Measurements from ENCODE around the gene GRHL3.

The GRHL3 gene

GRCh38 chr1:24369801-24370200 lies 50.6 kb downstream of the GRHL3 start:
- Histone ChIP-seq H3K14ac (ENCODE audit: low read length) (no peak overlapping the region), H3K4me2 (ENCODE audit: low read length) (no peak overlapping the region), H3K4me3 (ENCODE audit: low read depth, low read length) (no peak overlapping the region), H3K36me3 (ENCODE audit: control insufficient read depth in 1 of 2, insufficient read depth in 2 of 2, low read length in 2 of 2) (peaks cover 2% of the 10 kb centered on the region in 2 experiments), H3K27me3 (ENCODE audit: insufficient read depth, low read length) (no peaks in the 10 kb centered on the region), H2BK12ac (ENCODE audit: low read length) (no peak overlapping the region), H3K4me1 (ENCODE audit: control insufficient read depth in 1 of 2, insufficient read depth in 2 of 2, low read length in 2 of 2) (no peaks in the 10 kb centered on the region), H3K79me2 (ENCODE audit: control insufficient read depth, insufficient read depth, low read length, poor library complexity) (no peaks in the 10 kb centered on the region), H3K9me3 (ENCODE audit: insufficient read depth, low read depth, low read length) (peaks cover 2% of the 10 kb centered on the region), H3K23ac (ENCODE audit: low read length) (no peak overlapping the region), H2AFZ (ENCODE audit: insufficient read depth, low read length, poor library complexity) (no peak overlapping the region), H4K8ac (ENCODE audit: low read depth, low read length) (no peak overlapping the region), H3K18ac (ENCODE audit: low read length) (no peak overlapping the region), H2BK5ac (ENCODE audit: low read depth, low read length, poor library complexity) (no peak overlapping the region), H4K12ac (ENCODE audit: low read depth, low read length) (no peak overlapping the region), H3K79me1 (ENCODE audit: low read length) (no peaks in the 10 kb centered on the region), H4K91ac (ENCODE audit: low read depth, low read length) (no peak overlapping the region), H3K4ac (ENCODE audit: low read depth, low read length) (no peak overlapping the region), H3K27ac (ENCODE audit: low read depth, low read length) (no peak overlapping the region), H2AK5ac (ENCODE audit: low read length) (no peak overlapping the region), H3K9ac (ENCODE audit: low read length) (no peak overlapping the region), H2BK120ac (ENCODE audit: insufficient read depth, low read length, poor library complexity) (no peak overlapping the region)
- DNase-seq = no peak
- no CpG with 5 or more reads among the region's 4 CpGs for WGBS (ENCODE audit: extremely low coverage, insufficient coverage, insufficient read length)

- no peak overlapping the region for H3K4ac ChIP-seq (ENCODE audit: low read depth, low read length)
- H3K79me2 ChIP-seq (ENCODE audit: control insufficient read depth, insufficient read depth, low read length, poor library complexity) = no peaks in the 10 kb centered on the region
- no peak overlapping the region for H3K27ac ChIP-seq (ENCODE audit: low read depth, low read length)
- H3K9me3 ChIP-seq (ENCODE audit: insufficient read depth, low read depth, low read length) = peaks cover 2% of the 10 kb centered on the region
- no peak for DNase-seq
- no CpG with 5 or more reads among the region's 7 CpGs for WGBS (ENCODE audit: extremely low coverage, insufficient coverage, insufficient read length)
- no peak overlapping the region for H3K18ac ChIP-seq (ENCODE audit: low read length)
- no peak overlapping the region for H2AK5ac ChIP-seq (ENCODE audit: low read length)
- no peaks in the 10 kb centered on the region for H3K36me3 ChIP-seq (ENCODE audit: control insufficient read depth in 1 of 2, insufficient read depth in 2 of 2, low read length in 2 of 2)
- H2BK120ac ChIP-seq (ENCODE audit: insufficient read depth, low read length, poor library complexity) = no peak overlapping the region
- H3K27me3 ChIP-seq (ENCODE audit: insufficient read depth, low read length) = no peaks in the 10 kb centered on the region
- peaks cover 0 to 2% of the 10 kb centered on the region in 2 experiments for H3K4me1 ChIP-seq (ENCODE audit: control insufficient read depth in 1 of 2, insufficient read depth in 2 of 2, low read length in 2 of 2)
- no peak overlapping the region for H3K14ac ChIP-seq (ENCODE audit: low read length)
- H3K79me1 ChIP-seq (ENCODE audit: low read length) = no peaks in the 10 kb centered on the region
- H4K91ac ChIP-seq (ENCODE audit: low read depth, low read length) = no peak overlapping the region
- H2BK12ac ChIP-seq (ENCODE audit: low read length) = no peak overlapping the region
- no peak overlapping the region for H3K4me3 ChIP-seq (ENCODE audit: low read depth, low read length)
- H2AFZ ChIP-seq (ENCODE audit: insufficient read depth, low read length, poor library complexity) = no peak overlapping the region
- no peak overlapping the region for H2BK5ac ChIP-seq (ENCODE audit: low read depth, low read length, poor library complexity)
- no peak overlapping the region for H3K9ac ChIP-seq (ENCODE audit: low read length)
- no peak overlapping the region for H4K12ac ChIP-seq (ENCODE audit: low read depth, low read length)
- H3K4me2 ChIP-seq (ENCODE audit: low read length) = no peak overlapping the region
- H4K8ac ChIP-seq (ENCODE audit: low read depth, low read length) = no peak overlapping the region
- no peak overlapping the region for H3K23ac ChIP-seq (ENCODE audit: low read length)
Observed at GRCh38 chr1:24373044-24373443, 53.9 kb downstream of the GRHL3 start.

- Histone ChIP-seq H2AK5ac (ENCODE audit: low read length) (no peak overlapping the region), H3K36me3 (ENCODE audit: control insufficient read depth in 1 of 2, insufficient read depth in 2 of 2, low read length in 2 of 2) (no peaks in the 10 kb centered on the region), H3K9me3 (ENCODE audit: insufficient read depth, low read depth, low read length) (peaks cover 2% of the 10 kb centered on the region), H3K27ac (ENCODE audit: low read depth, low read length) (no peak overlapping the region), H3K18ac (ENCODE audit: low read length) (no peak overlapping the region), H4K8ac (ENCODE audit: low read depth, low read length) (no peak overlapping the region), H3K4ac (ENCODE audit: low read depth, low read length) (no peak overlapping the region), H3K79me2 (ENCODE audit: control insufficient read depth, insufficient read depth, low read length, poor library complexity) (no peaks in the 10 kb centered on the region), H3K79me1 (ENCODE audit: low read length) (no peaks in the 10 kb centered on the region), H3K4me3 (ENCODE audit: low read depth, low read length) (no peak overlapping the region), H3K9ac (ENCODE audit: low read length) (no peak overlapping the region), H2BK5ac (ENCODE audit: low read depth, low read length, poor library complexity) (no peak overlapping the region), H2BK12ac (ENCODE audit: low read length) (no peak overlapping the region), H4K12ac (ENCODE audit: low read depth, low read length) (no peak overlapping the region), H3K14ac (ENCODE audit: low read length) (no peak overlapping the region), H3K4me2 (ENCODE audit: low read length) (no peak overlapping the region), H2BK120ac (ENCODE audit: insufficient read depth, low read length, poor library complexity) (no peak overlapping the region), H4K91ac (ENCODE audit: low read depth, low read length) (no peak overlapping the region), H3K4me1 (ENCODE audit: control insufficient read depth in 1 of 2, insufficient read depth in 2 of 2, low read length in 2 of 2) (peaks cover 0 to 2% of the 10 kb centered on the region in 2 experiments), H2AFZ (ENCODE audit: insufficient read depth, low read length, poor library complexity) (no peak overlapping the region), H3K27me3 (ENCODE audit: insufficient read depth, low read length) (no peaks in the 10 kb centered on the region), H3K23ac (ENCODE audit: low read length) (no peak overlapping the region)
- no CpG with 5 or more reads among the region's 8 CpGs for WGBS (ENCODE audit: extremely low coverage, insufficient coverage, insufficient read length)
- no peak for DNase-seq
Observed at GRCh38 chr1:24373710-24374109, 54.6 kb downstream of the GRHL3 start.

- Histone ChIP-seq H3K9me3 (ENCODE audit: insufficient read depth, low read depth, low read length) (peaks cover 2% of the 10 kb centered on the region), H3K79me1 (ENCODE audit: low read length) (no peaks in the 10 kb centered on the region), H4K8ac (ENCODE audit: low read depth, low read length) (no peak overlapping the region), H3K18ac (ENCODE audit: low read length) (no peak overlapping the region), H3K79me2 (ENCODE audit: control insufficient read depth, insufficient read depth, low read length, poor library complexity) (no peaks in the 10 kb centered on the region), H4K91ac (ENCODE audit: low read depth, low read length) (no peak overlapping the region), H2BK120ac (ENCODE audit: insufficient read depth, low read length, poor library complexity) (no peak overlapping the region), H3K4me1 (ENCODE audit: control insufficient read depth in 1 of 2, insufficient read depth in 2 of 2, low read length in 2 of 2) (peaks cover 0 to 2% of the 10 kb centered on the region in 2 experiments), H3K4me2 (ENCODE audit: low read length) (no peak overlapping the region), H3K27ac (ENCODE audit: low read depth, low read length) (no peak overlapping the region), H3K4ac (ENCODE audit: low read depth, low read length) (no peak overlapping the region), H3K9ac (ENCODE audit: low read length) (no peak overlapping the region), H2BK12ac (ENCODE audit: low read length) (no peak overlapping the region), H3K14ac (ENCODE audit: low read length) (no peak overlapping the region), H4K12ac (ENCODE audit: low read depth, low read length) (no peak overlapping the region), H2AK5ac (ENCODE audit: low read length) (no peak overlapping the region), H3K4me3 (ENCODE audit: low read depth, low read length) (no peak overlapping the region), H3K23ac (ENCODE audit: low read length) (no peak overlapping the region), H3K36me3 (ENCODE audit: control insufficient read depth in 1 of 2, insufficient read depth in 2 of 2, low read length in 2 of 2) (no peaks in the 10 kb centered on the region), H2AFZ (ENCODE audit: insufficient read depth, low read length, poor library complexity) (no peak overlapping the region), H2BK5ac (ENCODE audit: low read depth, low read length, poor library complexity) (no peak overlapping the region), H3K27me3 (ENCODE audit: insufficient read depth, low read length) (no peaks in the 10 kb centered on the region)
- peak in 1 of 2 donors; percentile 45 for DNase-seq
- WGBS (ENCODE audit: extremely low coverage, insufficient coverage, insufficient read length) = no CpG with 5 or more reads among the region's 13 CpGs
Observed at GRCh38 chr1:24374891-24375786, 56.0 kb downstream of the GRHL3 start.
